ENCODE measurements around the gene CRIP1. TPM values are rescaled to one million over a fixed set of nuclear protein-coding genes. Genes with fewer than 3 reads are reported as not detected.
A peak's percentile ranks its signal among the peaks of the same experiment; 100 is the strongest.

The CRIP1 gene
- total RNA-seq, 2 donors from 2014 or later = 97.1 to 220 TPM

GRCh38 chr14:105528586-105529318, 42.1 kb downstream of the CRIP1 start:
- no peaks in the 10 kb centered on the region for H3K36me3 ChIP-seq
- H3K9ac ChIP-seq (ENCODE audit: low read depth in 2 of 2, low read length in 2 of 2) = peak overlapping the region in 1 of 2 donors; percentile 50
- TF ChIP-seq CTCF (IDR thresholded peaks at IDR 0.05) = no peak
- no peaks in the 10 kb centered on the region for H3K9me3 ChIP-seq
- DNase-seq = no peak
- H3K27me3 ChIP-seq = peaks cover 32% of the 10 kb centered on the region
- no peak overlapping the region for H3K27ac ChIP-seq
- peak overlapping the region; percentile 54 for H3K4me3 ChIP-seq
- intact Hi-C loops (cut with DNase I) = loop anchor here (5.0 to 10.0 kb wide), 4 partner anchors 36 to 324 kb away; partner anchors contain the start of gene TEDC1
- peaks cover 16% of the 10 kb centered on the region for H3K4me1 ChIP-seq

GRCh38 chr14:105529319-105529568, 42.6 kb downstream of the CRIP1 start:
- no peak for DNase-seq
- no peak for TF ChIP-seq CTCF (IDR thresholded peaks at IDR 0.05)
- H3K4me1 ChIP-seq = peaks cover 16% of the 10 kb centered on the region
- peaks cover 32% of the 10 kb centered on the region for H3K27me3 ChIP-seq
- H3K9ac ChIP-seq (ENCODE audit: low read depth in 2 of 2, low read length in 2 of 2) = no peak overlapping the region
- H3K36me3 ChIP-seq = no peaks in the 10 kb centered on the region
- no peaks in the 10 kb centered on the region for H3K9me3 ChIP-seq
- no peak overlapping the region for H3K27ac ChIP-seq
- peak overlapping the region; percentile 54 for H3K4me3 ChIP-seq
- intact Hi-C loops (cut with DNase I) = loop anchor here (5.0 to 10.0 kb wide), 4 partner anchors 37 to 324 kb away; partner anchors contain the start of gene TEDC1

GRCh38 chr14:105529569-105530284, 43.0 kb downstream of the CRIP1 start:
- H3K4me1 ChIP-seq = peaks cover 16% of the 10 kb centered on the region
- no peaks in the 10 kb centered on the region for H3K9me3 ChIP-seq
- H3K9ac ChIP-seq (ENCODE audit: low read depth in 2 of 2, low read length in 2 of 2) = no peak overlapping the region
- intact Hi-C loops (cut with DNase I) = loop anchor here (5.0 to 10.0 kb wide), 4 partner anchors 37 to 325 kb away; partner anchors contain the start of gene TEDC1
- H3K4me3 ChIP-seq = no peak overlapping the region
- H3K27me3 ChIP-seq = peaks cover 32% of the 10 kb centered on the region
- H3K36me3 ChIP-seq = no peaks in the 10 kb centered on the region
- no peak for TF ChIP-seq CTCF (IDR thresholded peaks at IDR 0.05)
- no peak for DNase-seq
- H3K27ac ChIP-seq = no peak overlapping the region

GRCh38 chr14:105530285-105531087, 43.8 kb downstream of the CRIP1 start:
- no peak for DNase-seq
- no peak for TF ChIP-seq CTCF (IDR thresholded peaks at IDR 0.05)
- Histone ChIP-seq H3K9me3 (no peaks in the 10 kb centered on the region), H3K4me1 (peaks cover 16% of the 10 kb centered on the region), H3K4me3 (no peak overlapping the region), H3K27me3 (peaks cover 32% of the 10 kb centered on the region), H3K36me3 (no peaks in the 10 kb centered on the region), H3K9ac (ENCODE audit: low read depth in 2 of 2, low read length in 2 of 2) (no peak overlapping the region), H3K27ac (no peak overlapping the region)
- intact Hi-C loops (cut with DNase I) = no loop called here

GRCh38 chr14:105531088-105531893, 44.6 kb downstream of the CRIP1 start:
- intact Hi-C loops (cut with DNase I) = no loop called here
- H3K4me1 ChIP-seq = peaks cover 16% of the 10 kb centered on the region
- H3K4me3 ChIP-seq = no peak overlapping the region
- peaks cover 32% of the 10 kb centered on the region for H3K27me3 ChIP-seq
- no peak overlapping the region for H3K9ac ChIP-seq (ENCODE audit: low read depth in 2 of 2, low read length in 2 of 2)
- no peak overlapping the region for H3K27ac ChIP-seq
- no peaks in the 10 kb centered on the region for H3K9me3 ChIP-seq
- DNase-seq = no peak
- no peaks in the 10 kb centered on the region for H3K36me3 ChIP-seq
- TF ChIP-seq CTCF (IDR thresholded peaks at IDR 0.05) = no peak
